Right lobe of liver (tissue), 4 donors: ENCODE results near the gene U2AF1L4.

Experiments
- POLR2A ChIP-seq: fragments of 450-650 bp; IDR thresholded peaks from one replicate; pipeline ENCODE4 v1.6.1; 2017; ENCODE audit warnings: antibody characterized with exemption, mild to moderate bottlenecking
- TF ChIP-seq, protein P1 (sequence below), 4 donors: fragments of 200-600 bp in 3 of 4; fragments of 450-650 bp in 1 of 4; IDR thresholded peaks; one replicate each; pipeline versions ENCODE4 v1.5.1 to v1.8.0; 2016 to 2022; ENCODE audit warnings: antibody characterized with exemption in 4 of 4, mild to moderate bottlenecking in 2 of 4
- donor health status: DM: no; HTN: no; CAD: no.
- donor health status: DM: no; HTN: no; CAD: no.
- donor health status: DM: no; HTN: yes; CAD: no.

- TF ChIP-seq, protein P1, sequence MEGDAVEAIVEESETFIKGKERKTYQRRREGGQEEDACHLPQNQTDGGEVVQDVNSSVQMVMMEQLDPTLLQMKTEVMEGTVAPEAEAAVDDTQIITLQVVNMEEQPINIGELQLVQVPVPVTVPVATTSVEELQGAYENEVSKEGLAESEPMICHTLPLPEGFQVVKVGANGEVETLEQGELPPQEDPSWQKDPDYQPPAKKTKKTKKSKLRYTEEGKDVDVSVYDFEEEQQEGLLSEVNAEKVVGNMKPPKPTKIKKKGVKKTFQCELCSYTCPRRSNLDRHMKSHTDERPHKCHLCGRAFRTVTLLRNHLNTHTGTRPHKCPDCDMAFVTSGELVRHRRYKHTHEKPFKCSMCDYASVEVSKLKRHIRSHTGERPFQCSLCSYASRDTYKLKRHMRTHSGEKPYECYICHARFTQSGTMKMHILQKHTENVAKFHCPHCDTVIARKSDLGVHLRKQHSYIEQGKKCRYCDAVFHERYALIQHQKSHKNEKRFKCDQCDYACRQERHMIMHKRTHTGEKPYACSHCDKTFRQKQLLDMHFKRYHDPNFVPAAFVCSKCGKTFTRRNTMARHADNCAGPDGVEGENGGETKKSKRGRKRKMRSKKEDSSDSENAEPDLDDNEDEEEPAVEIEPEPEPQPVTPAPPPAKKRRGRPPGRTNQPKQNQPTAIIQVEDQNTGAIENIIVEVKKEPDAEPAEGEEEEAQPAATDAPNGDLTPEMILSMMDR (IDR thresholded peaks at IDR 0.05), result no peak
- no peak for TF ChIP-seq POLR2A
Observed at GRCh38 chr19:35768082-35768421, 22.8 kb upstream of the U2AF1L4 start.
